Right lobe of liver (tissue), 4 donors: ENCODE measurements around the gene ADAMTS14.

Experiments
- CTCF ChIP-seq, 4 donors: fragments of 200-600 bp in 3 of 4; fragments of 450-650 bp in 1 of 4; IDR thresholded peaks; one replicate each; pipeline versions ENCODE4 v1.5.1 to v1.8.0; 2016 to 2022; ENCODE audit warnings: antibody characterized with exemption in 4 of 4, mild to moderate bottlenecking in 2 of 4
- POLR2A ChIP-seq: fragments of 450-650 bp; IDR thresholded peaks from one replicate; pipeline ENCODE4 v1.6.1; 2017; ENCODE audit warnings: antibody characterized with exemption, mild to moderate bottlenecking
- donor health status: DM: no; HTN: no; CAD: no.
- donor health status: DM: no; HTN: no; CAD: no.
- donor health status: DM: no; HTN: yes; CAD: no.

- TF ChIP-seq CTCF (IDR thresholded peaks at IDR 0.05) (no peak), POLR2A (no peak)
Observed at GRCh38 chr10:70676511-70676910, 4.2 kb downstream of the ADAMTS14 start.
